Measurements from ENCODE around the gene ERAL1.
A peak's percentile ranks its signal among the peaks of the same experiment; 100 is the strongest.

The ERAL1 gene

GRCh38 chr17:28879886-28880571, 25.2 kb downstream of the ERAL1 start:
- no peak for DNase-seq

GRCh38 chr17:28880572-28880945, 25.7 kb downstream of the ERAL1 start:
- DNase-seq = no peak

GRCh38 chr17:28881533-28882056, 26.8 kb downstream of the ERAL1 start:
- no peak for DNase-seq

- no peak for DNase-seq
These were observed 27.5 kb downstream of the ERAL1 start for GRCh38 chr17:28882154-28882895.

GRCh38 chr17:28883967-28884702, 29.3 kb downstream of the ERAL1 start:
- DNase-seq = no peak

GRCh38 chr17:28885363-28885762, 30.5 kb downstream of the ERAL1 start:
- no peak for DNase-seq

- no peak for DNase-seq
These were observed 31.1 kb downstream of the ERAL1 start for GRCh38 chr17:28885951-28886350.

GRCh38 chr17:28887871-28888471, 33.2 kb downstream of the ERAL1 start:
- no peak for DNase-seq

GRCh38 chr17:28888832-28889231, 34.0 kb downstream of the ERAL1 start:
- no peak for DNase-seq

- DNase-seq = no peak
These were observed 35.2 kb downstream of the ERAL1 start for GRCh38 chr17:28889996-28890395.

- no peak for DNase-seq
These were observed 36.4 kb downstream of the ERAL1 start for GRCh38 chr17:28891201-28891600.

GRCh38 chr17:28892024-28892423, 37.2 kb downstream of the ERAL1 start:
- DNase-seq = no peak

GRCh38 chr17:28893248-28894183, 38.7 kb downstream of the ERAL1 start:
- peak in 4 of 6 experiments; percentile 12 to 35 (median 22) for DNase-seq

- peak in 1 of 6 experiments; percentile 25 for DNase-seq
These were observed 41.1 kb downstream of the ERAL1 start for GRCh38 chr17:28895794-28896447.

GRCh38 chr17:28896491-28896883, 41.7 kb downstream of the ERAL1 start:
- no peak for DNase-seq

- peak; percentile 60 to 76 (median 66) for DNase-seq
These were observed 42.3 kb downstream of the ERAL1 start, which contains the start of gene FLOT2 for GRCh38 chr17:28896884-28897768. TSS of gene FLOT2 (minus strand) at chr17:28897733. CDS start at chr17:28897574, 159 bp downstream.

GRCh38 chr17:28897769-28898526, 43.1 kb downstream of the ERAL1 start:
- DNase-seq = peak in 2 of 6 experiments; percentile 31 to 52

- no peak for DNase-seq
These were observed 43.7 kb downstream of the ERAL1 start for GRCh38 chr17:28898527-28898955.

- no peak for DNase-seq
These were observed 44.5 kb downstream of the ERAL1 start for GRCh38 chr17:28899212-28899815.

All from stimulated activated naive CD4-positive, alpha-beta T cell (primary cell).